K562 (cell line): Measurements from ENCODE around the gene RARA. TPM values are rescaled to one million over a fixed set of nuclear protein-coding genes. Genes with fewer than 3 reads are reported as not detected.

Source experiments
- ATAC-seq: fragments of 200-7000 bp; cut with Tn5 transposase; 3 replicates; pipeline ENCODE4 v1.9.1; 2020; ENCODE audit warnings: moderate library complexity
- BruUV-seq: library from RNA; stranded (reverse); fragments of 400-500 nt; replicated peaks from 2 replicates; lab custom pipeline; 2021; lab: Mats Ljungman, UMichigan
- CTCF ChIA-PET: fragments of 300-600 bp; formaldehyde crosslinking; extraction: SDS; loops from one replicate; lab custom pipeline; 2021; ENCODE audit warnings: low intra/inter-chr PET ratio; lab: Yijun Ruan, JAX
- POLR2A ChIA-PET: fragments of 300-600, 350-650 bp; sonication (Branson Sonifier 250); formaldehyde crosslinking; extraction: SDS; loops from one replicate; lab custom pipeline; 2021; ENCODE audit warnings: antibody characterized with exemption, inconsistent platforms; lab: Yijun Ruan, JAX
- DNase-seq, 4 experiments: peaks; one replicate each; pipeline versions ENCODE4 v3.0.0 to v3.0.0-alpha.2; 2011 to 2018; ENCODE audit warnings: low spot score in 3 of 4, mixed read lengths in 3 of 4; ENCODE audit errors: extremely low read depth in 1 of 4
- FAIRE-seq: peaks from 2 replicates; lab custom pipeline; 2011; peaks lifted over from hg19 to GRCh38; lab: Jason Lieb, UNC
- H2AFZ ChIP-seq: 2 replicates; pipeline ENCODE4 v1.6.0; 2011; ENCODE audit warnings: low read depth, low read length, control low read depth, inconsistent platforms
- H3K27ac ChIP-seq: fragments of 200-600 bp; 3 replicates; pipeline ENCODE4 v1.8.0; 2011; ENCODE audit warnings: low read depth, mild to moderate bottlenecking, control low read depth, inconsistent platforms, low read length, moderate library complexity, mixed read lengths; ENCODE audit errors: extremely low read depth
- H3K27me3 ChIP-seq, 2 experiments: fragments of 300-600 bp in 1 of 2; 2 replicates in 1 of 2; 3 replicates in 1 of 2; pipeline versions ENCODE4 v1.6.0 to v1.8.0; 2011; ENCODE audit warnings: inconsistent platforms in 2 of 2, low read length in 2 of 2, mild to moderate bottlenecking in 1 of 2, mixed read lengths in 1 of 2, moderate library complexity in 1 of 2; ENCODE audit not compliant: control insufficient read depth in 2 of 2, insufficient read depth in 2 of 2
- H3K36me3 ChIP-seq: fragments of 300-600 bp; 3 replicates; pipeline ENCODE4 v1.8.0; 2011; ENCODE audit warnings: mild to moderate bottlenecking, low read length, inconsistent platforms; ENCODE audit not compliant: control insufficient read depth, insufficient read depth
- H3K4me1 ChIP-seq, 2 experiments: fragments of 200-600 bp in 1 of 2; replicated peaks in 1 of 2; 2 replicates in 1 of 2; 3 replicates in 1 of 2; pipeline versions ENCODE4 v1.5.1 to v1.8.0; 2011; ENCODE audit warnings: inconsistent platforms in 2 of 2, low read length in 2 of 2, mild to moderate bottlenecking in 1 of 2, mixed read lengths in 1 of 2, moderate library complexity in 1 of 2; ENCODE audit not compliant: control insufficient read depth in 2 of 2, insufficient read depth in 2 of 2
- H3K4me2 ChIP-seq: 2 replicates; pipeline ENCODE4 v1.6.1; 2011; ENCODE audit warnings: low read length, control low read depth, inconsistent platforms, mixed read lengths; ENCODE audit not compliant: insufficient read depth
- H3K4me3 ChIP-seq: fragments of 200-600 bp; sonication (generic), shearing (Covaris generic); 2 replicates; pipeline ENCODE4 v1.5.1; 2016; ENCODE audit warnings: control low read depth, inconsistent platforms
- H3K79me2 ChIP-seq: fragments of 200-600 bp; 3 replicates; pipeline ENCODE4 v1.8.0; 2011; ENCODE audit warnings: low read length, inconsistent platforms; ENCODE audit not compliant: control insufficient read depth, insufficient read depth
- H3K9ac ChIP-seq, 2 experiments: 2 replicates each; pipeline versions ENCODE4 v1.6.0 to v1.6.1; 2011; ENCODE audit warnings: low read depth in 2 of 2, low read length in 2 of 2, control low read depth in 1 of 2, inconsistent platforms in 1 of 2, mild to moderate bottlenecking in 1 of 2, mixed read lengths in 1 of 2; ENCODE audit not compliant: insufficient read depth in 1 of 2
- H3K9me1 ChIP-seq: one replicate; pipeline ENCODE4 v1.6.0; 2011; ENCODE audit warnings: inconsistent platforms, mild to moderate bottlenecking, low read length, moderate library complexity; ENCODE audit not compliant: control insufficient read depth, insufficient read depth
- H3K9me3 ChIP-seq: replicated peaks from 2 replicates; pipeline ENCODE4 v1.5.1; 2011; ENCODE audit warnings: low read depth, low read length, inconsistent platforms; ENCODE audit not compliant: control insufficient read depth, insufficient read depth
- H4K20me1 ChIP-seq: replicated peaks from 2 replicates; pipeline ENCODE4 v1.6.1; 2011; ENCODE audit warnings: low read length, inconsistent platforms, mixed read lengths; ENCODE audit not compliant: control insufficient read depth, insufficient read depth
- SPI1 ChIP-seq: IDR thresholded peaks from 2 replicates; pipeline ENCODE4 v1.6.1; 2011; ENCODE audit warnings: low read depth, low read length, control low read depth, borderline replicate concordance
- ZNF41 ChIP-seq: fragments of 250-450 bp; sonication (Bioruptor Pico); conservative IDR thresholded peaks from 2 replicates; pipeline ENCODE4 v1.4.0; 2020; ENCODE audit warnings: mild to moderate bottlenecking
- WGBS: fragments of 100-300 bp; shearing (Covaris generic); methylation state at CpG from one replicate; pipeline ENCODE4 v1.1.6; 2016; ENCODE audit warnings: low coverage, mixed read lengths; ENCODE audit not compliant: insufficient coverage; ENCODE audit errors: missing lambda C conversion rate; 5-methylcytosine and 5-hydroxymethylcytosine counted together
- in situ Hi-C: fragments of 300-500 bp; cut with MboI; formaldehyde crosslinking; loops from 4 replicates; pipeline ENCODE4 v1.15.0; 2018; ENCODE audit warnings: inconsistent platforms, mixed read lengths
- intact Hi-C: fragments of 100-400 bp; cut with micrococcal nuclease; formaldehyde crosslinking; loops from 2 replicates; pipeline ENCODE4 v1.14.2; 2022
- polyA plus RNA-seq, 8 experiments: library from polyadenylated mRNA; depleted of rRNA in 4 of 8; stranded (reverse) in 5 of 8; unstranded in 3 of 8; fragments of >200 nt; fragmentation: Nextera tagmentation in 2 of 8; fragmentation: Illumina TruSeq in 1 of 8; extraction: Ambion mirVana in 2 of 8; extraction: Trizol in 1 of 8; gene quantifications; 2 replicates each; pipeline versions ENCODE4 v1.2.1 to v1.2.3, GENCODE V29; 2011 to 2014; ENCODE audit warnings: inconsistent platforms in 1 of 8, missing spikeins in 1 of 8
- total RNA-seq, 7 experiments: library from RNA; depleted of rRNA in 6 of 7; stranded (reverse); fragments of >200 nt in 6 of 7; fragmentation: Illumina TruSeq in 2 of 7; extraction: Trizol in 2 of 7; gene quantifications; 2 replicates each; pipeline versions ENCODE4 v1.2.1 to v1.2.3, GENCODE V29; 2011 to 2021; ENCODE audit warnings: low replicate concordance in 1 of 7
- TF ChIP-seq, protein P1 (sequence below): sonication (generic); formaldehyde crosslinking; IDR thresholded peaks from 2 replicates; pipeline ENCODE4 v1.8.1; 2023; ENCODE audit warnings: mild to moderate bottlenecking, missing genetic modification reagents

Gene RARA
- total and polyA plus RNA-seq, 9 of the 15 experiments (the other 6 are each of a cell fraction or from before 2014, with no cell fraction given), result 0.10 to 28.0 (median 7.9) TPM

DNA sequence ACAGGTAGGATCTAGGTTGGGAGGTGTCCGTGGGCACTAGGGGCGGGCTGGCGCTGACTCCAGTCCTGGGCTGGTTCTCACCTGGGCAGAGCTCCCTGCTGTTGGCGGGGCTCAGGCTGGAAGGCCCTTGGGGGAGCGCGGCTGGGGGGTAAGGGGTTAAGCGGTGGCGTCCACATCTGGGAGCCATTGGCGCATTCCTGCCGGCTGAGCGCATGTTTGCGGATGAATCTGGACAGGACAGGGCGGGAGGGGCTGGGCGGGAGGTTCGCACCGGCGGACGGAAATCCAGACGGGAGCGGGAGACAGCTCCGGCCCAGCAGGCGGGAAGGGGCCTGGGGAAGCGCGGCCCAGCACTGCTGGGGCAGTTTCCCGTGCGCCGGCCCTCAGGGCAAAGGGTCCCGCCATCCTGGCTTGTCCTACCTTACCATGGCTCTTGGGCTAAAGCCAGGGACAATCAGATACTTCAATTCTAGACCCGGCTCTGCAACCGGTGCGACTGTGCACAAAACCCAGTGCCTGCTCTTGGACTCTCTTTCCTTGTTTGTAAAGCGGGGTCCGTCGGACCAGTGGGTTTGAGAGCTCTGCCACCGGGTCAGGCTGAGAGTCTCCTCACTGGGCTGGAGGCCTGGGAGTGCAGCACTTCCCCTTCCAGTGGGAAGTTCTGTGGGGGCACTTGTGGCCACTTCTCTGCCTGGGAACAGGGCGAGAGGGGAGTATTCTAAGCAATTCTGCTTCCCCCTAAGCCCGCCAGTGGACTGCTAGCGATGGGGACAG lies 7.8 kb downstream of the RARA start:
- in situ Hi-C loops, result no loop called here
- no peaks in the 10 kb centered on the region for H3K36me3 ChIP-seq
- H3K4me3 ChIP-seq, result no peak overlapping the region
- no peaks in the 10 kb centered on the region for H3K27me3 ChIP-seq
- H3K4me2 ChIP-seq, result peak overlapping the region; percentile 96
- H3K9me1 ChIP-seq, result no peaks in the 10 kb centered on the region
- CTCF ChIA-PET, result interaction anchor here (0.6 kb wide), 1 partner anchor 210 kb away, joined by 3 read pairs; no protein-coding TSS in a partner anchor
- POLR2A ChIA-PET, result interaction anchor here (1.0 to 1.5 kb wide), 5 partner anchors 9 to 29 kb away, joined by 3 to 17 read pairs (median 4); no protein-coding TSS in a partner anchor
- DNase-seq (no peak), ATAC-seq (no peak), FAIRE-seq (no peak)
- H4K20me1 ChIP-seq, result 0 out of 2 replicates have a peak, but pooled peaks cover 3% of the 10 kb centered on the region
- H2AFZ ChIP-seq, result peak overlapping the region; percentile 92
- WGBS, result 66% methylated on average over 19 of the region's 38 CpGs
- no TSS peak for BruUV-seq
- H3K9me3 ChIP-seq, result no peaks in the 10 kb centered on the region
- peaks cover 46 to 70% of the 10 kb centered on the region in 2 experiments for H3K4me1 ChIP-seq
- H3K9ac ChIP-seq, result peak overlapping the region; percentile 8 to 39; a peak in 2 of 4 replicates
- no peak overlapping the region for H3K27ac ChIP-seq
- intact Hi-C loops, result no loop called here
- H3K79me2 ChIP-seq, result peaks cover 37% of the 10 kb centered on the region
- TF ChIP-seq SPI1 (peak; percentile 40; the same call in 1 of the 2 replicates), ZNF41 (CRISPR knock-in tag) (no peak)
- TF ChIP-seq, protein P1, sequence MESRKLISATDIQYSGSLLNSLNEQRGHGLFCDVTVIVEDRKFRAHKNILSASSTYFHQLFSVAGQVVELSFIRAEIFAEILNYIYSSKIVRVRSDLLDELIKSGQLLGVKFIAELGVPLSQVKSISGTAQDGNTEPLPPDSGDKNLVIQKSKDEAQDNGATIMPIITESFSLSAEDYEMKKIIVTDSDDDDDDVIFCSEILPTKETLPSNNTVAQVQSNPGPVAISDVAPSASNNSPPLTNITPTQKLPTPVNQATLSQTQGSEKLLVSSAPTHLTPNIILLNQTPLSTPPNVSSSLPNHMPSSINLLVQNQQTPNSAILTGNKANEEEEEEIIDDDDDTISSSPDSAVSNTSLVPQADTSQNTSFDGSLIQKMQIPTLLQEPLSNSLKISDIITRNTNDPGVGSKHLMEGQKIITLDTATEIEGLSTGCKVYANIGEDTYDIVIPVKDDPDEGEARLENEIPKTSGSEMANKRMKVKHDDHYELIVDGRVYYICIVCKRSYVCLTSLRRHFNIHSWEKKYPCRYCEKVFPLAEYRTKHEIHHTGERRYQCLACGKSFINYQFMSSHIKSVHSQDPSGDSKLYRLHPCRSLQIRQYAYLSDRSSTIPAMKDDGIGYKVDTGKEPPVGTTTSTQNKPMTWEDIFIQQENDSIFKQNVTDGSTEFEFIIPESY, result 0 out of 2 replicates have a peak, but pooled peaks have one; percentile 33
